ENCODE measurements around the gene ANKRD23.
"Not testable (repeated sequence)": the region's sequence is repeated elsewhere in the genome, so short reads cannot be mapped to it uniquely, and the experiment has no call there.

Gene ANKRD23

DNA sequence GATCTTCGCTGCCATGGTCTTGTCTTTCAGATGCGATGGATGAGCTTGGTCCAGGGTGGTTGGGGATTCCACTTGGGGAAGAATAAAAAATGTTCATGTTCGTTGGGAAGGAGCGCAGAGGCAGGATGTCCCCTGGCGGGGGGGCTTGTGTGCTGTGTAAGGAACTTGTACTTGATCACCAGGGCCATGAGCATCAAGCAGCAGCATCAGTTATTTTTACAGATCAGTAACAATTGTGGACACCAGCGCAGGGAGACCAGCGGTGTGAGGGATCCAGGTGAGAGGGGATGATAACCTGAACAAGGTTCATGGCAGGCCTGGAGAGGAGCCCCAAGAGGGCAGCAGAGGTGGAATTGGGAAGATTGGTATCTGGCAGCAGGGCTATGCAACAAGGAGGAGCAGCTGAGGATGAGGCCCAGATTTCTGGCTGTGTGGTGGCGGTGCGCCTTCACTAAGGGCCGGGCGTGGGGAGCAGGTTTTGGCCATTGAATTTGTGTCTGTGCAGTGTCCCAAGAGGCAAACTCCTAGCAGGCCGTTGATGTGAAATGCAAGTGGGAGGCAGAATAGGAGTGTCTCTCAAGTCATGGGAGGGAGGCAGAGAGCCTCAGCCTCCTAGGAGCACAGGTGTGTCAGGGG, 23.8 kb downstream of the ANKRD23 start:
- no peak for FAIRE-seq
- DNase-seq (ENCODE audit: insufficient read length, low spot score): no peak

DNA sequence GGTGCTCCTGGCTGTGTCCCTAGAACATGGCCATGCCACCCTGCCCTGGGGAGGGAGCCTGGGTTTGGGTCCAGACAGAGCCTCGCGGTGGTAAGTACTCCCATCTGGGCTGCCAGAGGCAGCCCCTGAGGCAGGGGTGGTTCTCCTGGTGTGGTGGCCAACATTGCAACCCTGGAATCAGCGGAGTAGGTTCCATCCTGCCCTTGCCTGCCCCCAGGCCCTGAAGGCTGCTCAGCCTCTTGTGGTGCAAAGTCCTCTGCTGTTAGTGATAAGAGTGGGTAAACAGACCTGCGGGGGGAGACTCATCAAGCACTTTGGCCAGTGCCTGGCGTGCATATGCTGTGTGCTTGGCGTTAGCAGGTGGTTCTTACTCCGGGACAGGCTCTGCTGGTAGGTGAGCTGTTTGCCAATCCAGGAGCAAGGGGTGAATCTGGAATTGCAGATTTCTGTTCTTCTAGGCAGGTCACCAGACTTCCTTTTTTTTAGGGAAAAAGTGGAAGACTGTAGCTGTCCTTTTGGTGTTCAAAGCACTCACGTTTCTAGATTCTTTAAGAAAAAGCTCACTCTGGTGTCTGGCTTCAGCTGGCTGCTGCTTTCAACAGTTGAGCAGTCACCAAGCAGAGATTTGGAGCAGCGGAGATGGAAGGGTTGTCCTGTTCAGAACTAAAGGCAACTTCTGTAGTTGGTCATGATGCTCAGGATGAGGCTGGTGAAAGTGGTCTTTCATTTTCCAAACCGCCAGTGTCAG, 24.5 kb downstream of the ANKRD23 start:
- DNase-seq (ENCODE audit: insufficient read length, low spot score): no peak
- FAIRE-seq: no peak

DNA sequence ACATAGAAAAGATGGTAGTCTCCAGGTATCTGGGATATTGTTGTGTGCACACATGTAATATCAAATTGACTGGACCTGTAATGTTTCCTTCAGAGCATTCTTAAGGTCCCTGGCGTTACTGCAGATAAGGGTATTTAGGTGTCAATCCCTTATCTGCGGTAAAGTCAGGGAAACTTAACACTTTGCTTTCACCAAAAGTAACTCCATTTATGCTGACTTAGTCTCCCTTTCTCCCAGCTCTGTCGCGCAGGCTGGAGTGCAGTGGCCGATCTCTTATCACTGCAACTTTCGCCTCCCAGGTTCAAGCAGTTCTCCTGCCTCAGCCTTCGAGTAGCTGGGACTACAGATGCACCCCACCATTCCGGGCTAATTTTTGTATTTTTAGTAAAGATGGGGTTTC, 25.9 kb downstream of the ANKRD23 start:
- no peak for DNase-seq (ENCODE audit: insufficient read length, low spot score)

DNA sequence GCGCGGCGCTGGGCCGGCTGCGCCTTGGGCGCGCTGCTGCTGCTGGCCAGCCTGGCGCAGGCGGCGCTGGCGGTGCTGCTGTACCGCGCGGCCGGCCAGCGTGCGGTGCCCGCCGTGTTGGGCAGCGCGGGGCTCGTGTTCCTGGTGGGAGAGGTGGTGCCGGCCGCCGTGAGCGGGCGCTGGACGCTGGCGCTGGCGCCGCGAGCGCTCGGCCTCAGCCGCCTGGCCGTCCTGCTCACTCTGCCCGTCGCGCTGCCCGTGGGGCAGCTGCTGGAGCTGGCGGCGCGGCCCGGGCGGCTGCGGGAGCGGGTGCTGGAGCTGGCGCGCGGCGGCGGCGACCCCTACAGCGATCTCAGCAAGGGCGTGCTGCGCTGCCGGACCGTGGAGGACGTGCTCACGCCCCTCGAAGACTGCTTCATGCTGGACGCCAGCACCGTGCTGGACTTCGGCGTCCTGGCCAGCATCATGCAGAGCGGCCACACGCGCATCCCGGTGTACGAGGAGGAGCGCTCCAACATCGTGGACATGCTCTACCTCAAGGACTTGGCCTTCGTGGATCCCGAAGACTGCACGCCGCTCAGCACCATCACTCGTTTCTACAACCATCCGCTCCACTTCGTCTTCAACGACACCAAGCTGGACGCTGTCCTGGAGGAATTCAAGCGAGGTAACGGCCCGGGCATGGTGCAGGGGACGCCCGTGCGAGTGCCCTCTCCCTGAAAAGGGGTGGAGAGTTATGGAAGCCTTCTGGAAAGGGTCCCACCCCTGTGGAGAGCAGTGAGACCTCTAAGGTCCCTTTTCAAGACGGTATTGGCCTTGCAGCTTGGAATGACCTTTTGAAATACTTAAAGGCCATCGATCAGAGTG, 26.8 kb downstream of the ANKRD23 start:
- peak; percentile 73 for FAIRE-seq
- peak; percentile 34 for DNase-seq (ENCODE audit: insufficient read length, low spot score)

More for the DNA sequence above, 25.9 kb downstream of the ANKRD23 start:
- no peak for FAIRE-seq

DNA sequence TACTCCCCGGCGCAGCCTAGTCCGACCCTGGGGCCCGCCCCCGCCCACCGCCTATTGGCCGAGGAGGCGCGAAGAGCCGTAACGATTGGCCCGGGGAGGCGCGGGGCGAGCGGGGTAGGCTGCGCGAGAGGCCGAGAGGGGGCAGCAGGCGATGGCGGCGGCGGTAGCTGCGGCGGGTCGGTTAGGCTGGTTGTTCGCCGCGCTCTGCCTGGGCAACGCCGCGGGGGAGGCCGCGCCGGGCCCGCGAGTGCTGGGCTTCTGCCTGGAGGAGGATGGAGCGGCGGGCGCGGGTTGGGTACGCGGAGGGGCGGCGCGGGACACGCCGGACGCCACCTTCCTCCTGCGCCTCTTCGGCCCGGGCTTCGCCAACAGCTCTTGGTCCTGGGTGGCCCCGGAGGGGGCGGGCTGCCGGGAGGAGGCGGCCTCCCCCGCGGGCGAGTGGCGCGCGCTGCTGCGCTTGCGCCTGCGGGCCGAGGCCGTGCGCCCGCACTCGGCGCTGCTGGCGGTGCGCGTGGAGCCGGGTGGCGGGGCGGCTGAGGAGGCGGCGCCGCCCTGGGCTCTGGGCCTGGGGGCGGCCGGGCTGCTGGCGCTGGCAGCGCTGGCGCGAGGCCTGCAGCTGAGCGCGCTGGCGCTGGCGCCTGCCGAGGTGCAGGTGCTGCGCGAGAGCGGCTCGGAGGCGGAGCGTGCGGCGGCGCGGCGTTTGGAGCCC, 27.5 kb downstream of the ANKRD23 start, which contains the start of gene CNNM3:
CNNM3 (plus strand) TSS at position 142 of the 709 bp plus-strand sequence; CDS start at position 152, 10 bp downstream.
- FAIRE-seq: peak; percentile 94

DNA sequence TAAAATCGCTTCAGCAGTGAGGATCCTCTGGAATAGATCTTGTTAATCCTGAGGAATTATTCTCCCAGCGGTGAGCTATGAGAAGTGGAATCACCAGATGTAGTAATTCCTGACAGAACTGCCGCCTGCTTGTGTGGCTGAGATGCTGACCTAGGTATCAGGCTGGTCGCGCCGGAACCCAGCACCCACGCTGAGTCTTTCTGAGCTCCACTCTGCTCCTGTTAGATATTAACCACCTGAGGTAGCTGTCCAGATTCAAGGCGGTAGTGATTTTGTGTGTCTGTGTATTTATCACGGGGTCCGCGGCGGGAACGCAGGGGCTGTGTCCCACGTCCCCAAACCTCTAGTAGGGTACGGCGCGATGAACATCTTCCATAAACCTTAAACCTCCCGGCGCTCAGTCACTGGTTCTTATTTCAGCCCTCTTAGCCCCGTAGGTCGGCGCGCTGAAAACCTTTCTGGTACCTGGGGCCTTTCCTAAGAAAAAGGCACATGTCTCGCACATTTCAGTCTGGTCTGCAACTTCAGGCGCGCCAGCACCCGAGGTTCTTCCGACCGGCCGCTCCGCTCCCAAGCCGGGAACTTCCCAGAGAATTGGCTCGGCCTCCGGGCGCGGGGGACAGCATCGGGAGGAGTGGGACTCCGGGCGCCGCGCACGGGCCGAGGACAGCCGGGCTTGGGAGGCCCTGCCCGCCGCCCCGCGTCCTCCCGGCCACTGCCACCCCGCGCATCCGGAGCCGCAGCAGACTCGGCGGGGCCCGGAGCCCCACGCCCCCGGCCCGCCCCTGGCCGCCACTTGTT, 28.3 kb downstream of the ANKRD23 start:
- peak; percentile 57 for FAIRE-seq
- DNase-seq (ENCODE audit: insufficient read length, low spot score): peak; percentile 75

More for the DNA sequence above, 27.5 kb downstream of the ANKRD23 start, which contains the start of gene CNNM3:
- peak; percentile 100 for DNase-seq (ENCODE audit: insufficient read length, low spot score)

DNA sequence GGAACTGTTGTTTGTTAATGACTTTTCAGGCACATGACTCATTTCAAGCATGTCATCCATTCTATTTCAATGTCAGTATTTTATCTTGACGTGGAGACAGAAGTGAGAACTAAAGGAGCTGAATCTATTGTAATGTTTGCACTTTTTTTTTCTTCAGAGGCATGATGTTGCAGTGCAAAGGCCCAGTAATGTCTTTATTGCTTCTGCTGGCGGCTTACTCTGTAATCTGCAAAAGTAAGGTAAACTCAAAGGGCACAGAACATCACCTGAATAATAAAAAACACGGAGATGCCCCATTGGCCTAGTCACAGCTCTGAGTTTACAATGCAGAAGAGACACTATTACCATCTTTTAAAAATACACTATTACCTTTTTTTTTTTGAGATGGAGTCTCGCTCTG, 30.2 kb downstream of the ANKRD23 start:
- no peak for FAIRE-seq

DNA sequence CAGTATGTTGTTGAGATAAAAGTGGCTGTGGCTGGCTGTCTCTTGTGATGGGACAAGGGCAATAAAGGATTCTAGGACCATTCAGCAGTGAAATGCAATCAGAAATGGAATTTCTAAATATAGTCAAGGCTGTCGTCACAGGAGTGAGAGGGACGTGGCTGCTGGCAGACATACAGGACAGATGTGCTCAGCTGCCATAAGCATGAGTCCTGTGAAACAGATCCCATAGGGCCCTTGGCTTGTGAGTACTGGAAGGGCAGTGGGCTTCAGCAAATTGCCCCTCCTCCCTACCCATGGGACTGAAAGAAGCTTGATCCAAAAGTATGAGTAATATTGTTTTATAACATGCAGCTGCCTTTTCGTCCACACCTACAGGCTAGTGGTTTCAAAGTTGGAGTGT, 31.9 kb downstream of the ANKRD23 start:
- no peak for FAIRE-seq
- no peak for DNase-seq (ENCODE audit: insufficient read length, low spot score)

More for the DNA sequence above, 30.2 kb downstream of the ANKRD23 start:
- no peak for DNase-seq (ENCODE audit: insufficient read length, low spot score)

DNA sequence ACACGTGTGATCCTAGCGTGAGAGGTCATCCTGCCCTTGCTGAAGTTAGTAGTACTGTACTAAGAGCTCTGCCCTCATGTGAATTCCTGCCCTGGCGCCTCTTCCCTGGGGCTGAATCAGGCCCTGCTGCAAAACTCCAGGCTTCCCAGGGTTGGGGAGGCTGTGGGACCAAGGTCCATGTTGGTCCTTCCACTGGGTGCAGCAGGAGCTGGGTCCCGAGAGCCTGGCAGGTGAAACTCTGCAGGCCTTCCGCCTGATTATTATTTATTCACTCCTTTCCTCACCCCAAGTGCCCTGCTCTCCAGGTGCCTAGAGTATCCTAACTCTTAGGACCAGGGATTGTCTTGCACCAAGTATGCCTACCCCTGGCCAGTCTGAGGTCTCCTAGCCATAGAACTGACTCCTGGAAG, 33.0 kb downstream of the ANKRD23 start:
- FAIRE-seq (no peak), DNase-seq (ENCODE audit: insufficient read length, low spot score) (no peak)

DNA sequence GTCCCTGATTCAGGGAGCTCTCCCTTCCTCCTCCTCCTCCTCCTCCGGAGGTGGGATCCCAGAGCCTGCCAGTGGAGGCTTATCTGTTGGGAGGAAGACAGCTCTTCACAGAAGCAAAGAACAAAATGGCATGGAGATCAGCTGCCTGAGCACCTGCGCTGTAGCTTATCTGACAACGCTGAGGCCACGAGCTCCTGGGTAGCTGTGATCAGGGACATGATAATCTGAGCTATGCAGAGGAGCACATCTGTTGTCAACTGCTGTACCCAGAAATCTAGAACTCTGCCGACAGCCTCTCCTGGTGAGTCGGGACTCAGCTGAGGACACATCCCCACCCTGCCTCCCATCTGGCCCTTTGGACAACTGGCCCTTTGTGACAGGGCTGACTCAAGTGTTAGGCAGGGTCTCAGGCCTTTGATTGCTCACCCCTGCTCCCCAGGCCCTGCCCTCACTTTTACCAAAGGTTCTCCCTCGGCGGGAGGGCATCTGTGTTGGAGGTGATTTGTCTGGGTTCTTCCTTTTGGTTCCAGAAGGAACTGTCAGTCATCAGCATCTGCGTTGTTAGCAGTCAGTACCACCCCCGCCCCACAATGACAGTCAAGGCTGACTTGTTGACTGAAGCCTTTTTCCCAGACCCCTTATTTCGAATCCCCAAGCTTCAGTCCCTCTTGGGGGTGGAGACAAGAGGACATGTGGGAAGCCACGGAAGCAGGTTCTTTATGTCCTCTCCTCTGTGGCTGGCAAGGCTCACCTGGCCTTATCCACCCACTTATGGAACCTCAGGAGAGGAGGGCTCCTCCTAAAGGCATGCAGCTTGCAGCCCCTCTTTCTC, 33.7 kb downstream of the ANKRD23 start:
- no peak for DNase-seq (ENCODE audit: insufficient read length, low spot score)
- no peak for FAIRE-seq

DNA sequence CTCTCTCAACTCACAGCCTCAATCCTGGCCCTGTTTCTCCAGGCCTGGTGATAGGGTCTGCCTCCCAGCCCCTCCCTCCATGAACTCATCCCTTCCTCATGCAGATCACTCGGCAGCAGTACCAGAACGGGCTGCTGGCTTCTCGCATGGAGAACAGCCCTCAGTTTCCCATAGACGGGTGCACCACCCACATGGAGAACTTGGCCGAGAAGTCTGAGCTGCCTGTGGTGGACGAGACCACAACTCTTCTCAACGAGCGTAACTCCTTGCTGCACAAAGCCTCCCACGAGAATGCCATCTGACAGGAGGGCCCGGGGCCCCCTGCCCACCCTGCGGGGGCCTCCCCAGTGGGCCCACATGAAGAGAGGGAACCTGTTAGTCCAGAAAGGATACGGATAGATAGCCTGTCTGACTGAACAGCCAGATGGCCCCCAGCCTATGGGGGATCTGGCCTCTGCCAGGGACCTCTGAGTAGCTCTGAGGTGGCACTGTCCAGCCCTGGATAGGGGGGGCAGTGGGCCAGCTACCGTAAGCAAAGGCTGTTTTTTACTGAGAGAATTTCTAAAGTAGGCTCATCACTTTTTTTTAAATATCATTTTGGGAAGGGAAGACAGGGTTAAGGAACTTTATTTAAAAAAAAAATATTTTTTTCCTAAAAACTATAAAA, 34.5 kb downstream of the ANKRD23 start:
- no peak for FAIRE-seq

DNA sequence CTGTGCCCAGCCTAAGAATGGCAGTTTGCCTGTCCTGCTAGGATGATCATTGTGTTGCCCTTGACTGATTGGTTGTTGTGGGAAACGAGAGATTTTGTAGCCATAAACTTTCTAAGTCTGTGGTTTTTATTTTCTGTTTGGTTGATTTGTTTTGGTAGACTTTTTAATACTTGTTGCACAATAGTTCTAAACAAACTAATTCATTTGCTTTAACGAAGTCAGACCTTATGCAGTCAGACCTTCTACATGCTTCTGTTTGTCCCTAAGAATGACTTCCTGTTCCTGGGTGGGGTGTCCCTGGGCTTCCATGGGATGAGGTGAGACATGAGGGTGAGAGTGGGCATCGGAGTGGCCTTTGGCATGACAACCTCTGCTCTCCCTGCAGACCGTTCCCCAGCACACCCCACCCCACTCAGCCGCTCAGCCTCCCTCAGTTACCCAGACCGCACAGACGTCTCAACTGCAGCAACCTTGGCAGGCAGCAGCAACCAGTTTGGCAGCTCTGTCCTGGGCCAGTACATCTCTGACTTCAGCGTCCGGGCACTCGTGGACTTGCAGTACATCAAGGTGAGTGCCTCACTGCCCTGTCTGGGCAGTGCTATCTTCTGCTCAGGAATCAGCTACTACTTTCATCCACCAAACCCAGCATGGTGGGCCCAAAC, 35.5 kb downstream of the ANKRD23 start:
- no peak for FAIRE-seq

More for the DNA sequence above, 34.5 kb downstream of the ANKRD23 start:
- no peak for DNase-seq (ENCODE audit: insufficient read length, low spot score)

DNA sequence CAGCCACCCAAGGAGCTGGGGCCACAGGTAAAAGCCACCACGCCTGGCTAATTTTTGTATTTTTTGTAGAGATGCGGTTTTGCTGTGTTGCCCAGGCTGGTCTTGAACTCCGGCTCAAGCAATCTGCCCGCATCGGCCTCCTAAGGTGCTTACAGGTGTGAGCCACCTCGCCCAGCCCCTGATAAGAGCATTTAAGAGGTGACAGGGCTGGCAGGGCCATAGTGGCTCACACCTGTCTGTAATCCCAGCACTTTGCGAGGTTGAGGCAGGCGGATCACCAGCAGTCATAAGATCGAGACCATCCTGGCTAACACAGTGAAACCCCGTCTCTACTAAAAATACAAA, 36.7 kb downstream of the ANKRD23 start:
- DNase-seq (ENCODE audit: insufficient read length, low spot score) (no peak), FAIRE-seq (no peak)

More for the DNA sequence above, 35.5 kb downstream of the ANKRD23 start:
- no peak for DNase-seq (ENCODE audit: insufficient read length, low spot score)

DNA sequence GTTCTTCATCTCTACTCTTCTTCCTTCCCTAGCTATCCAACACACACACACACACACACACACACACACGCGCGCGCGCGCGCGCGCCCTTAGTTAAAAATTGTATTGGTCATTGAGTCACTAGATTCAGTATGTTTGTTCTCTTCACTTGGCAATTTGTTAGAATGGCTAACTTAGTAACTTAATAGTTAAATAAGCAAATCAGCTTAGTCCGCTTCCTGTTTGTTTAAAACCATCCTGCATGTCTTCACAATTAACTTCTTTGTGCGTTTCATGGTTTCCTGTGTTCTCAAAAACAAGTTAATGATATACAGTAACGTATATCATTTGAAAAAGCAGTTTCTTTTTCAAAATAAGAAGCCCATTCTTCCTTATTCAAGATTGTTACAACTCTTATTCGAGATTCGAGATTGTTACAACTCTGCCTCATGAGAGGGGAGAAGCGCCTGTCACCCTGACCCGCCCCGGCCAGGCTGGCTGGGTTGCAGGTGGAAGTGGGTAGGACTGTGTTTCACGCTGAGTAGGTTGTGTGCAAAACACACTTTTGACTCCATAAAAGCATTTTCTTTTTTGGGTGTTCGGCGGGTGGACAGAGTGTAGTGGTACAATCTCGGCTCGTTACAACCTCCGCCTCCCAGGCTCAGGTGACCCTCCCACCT, 37.2 kb downstream of the ANKRD23 start:
- DNase-seq (ENCODE audit: insufficient read length, low spot score) (no peak), FAIRE-seq (no peak)

DNA sequence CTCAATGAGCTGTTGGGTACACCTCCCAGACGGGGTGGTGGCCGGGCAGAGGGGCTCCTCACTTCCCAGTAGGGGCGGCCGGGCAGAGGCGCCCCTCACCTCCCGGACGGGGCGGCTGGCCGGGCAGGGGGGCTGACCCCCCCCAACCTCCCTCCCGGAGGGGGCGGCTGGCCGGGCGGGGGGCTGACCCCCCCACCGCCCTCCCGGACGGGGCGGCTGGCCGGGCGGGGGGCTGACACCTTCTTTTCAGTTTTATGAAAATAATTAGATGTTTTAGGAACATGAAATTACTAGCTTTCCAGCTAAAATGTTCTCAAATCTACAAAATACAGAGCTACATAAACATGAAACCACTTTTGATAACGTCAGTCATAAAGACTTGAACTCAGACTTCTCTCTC, 37.9 kb downstream of the ANKRD23 start:
- not testable (repeated sequence) for FAIRE-seq; DNase-seq (ENCODE audit: insufficient read length, low spot score)

DNA sequence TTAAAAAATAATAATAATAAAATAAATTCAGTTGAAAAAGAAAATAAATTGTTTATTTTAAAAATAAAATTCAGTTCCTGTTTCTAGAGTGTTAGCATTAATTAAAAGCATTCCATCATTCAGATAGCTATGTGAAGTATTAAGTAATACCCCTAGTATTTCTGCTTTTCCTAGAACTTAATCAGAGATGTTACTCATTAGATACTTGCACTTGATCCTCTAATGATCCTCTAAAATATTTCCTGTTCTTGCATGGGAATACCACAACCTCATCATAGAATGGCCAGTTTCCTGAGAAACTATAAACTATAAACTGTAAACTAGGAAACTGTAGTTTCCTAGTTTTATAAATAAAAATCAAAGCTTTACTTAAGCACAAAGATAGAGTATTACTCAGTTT, 38.8 kb downstream of the ANKRD23 start:
- FAIRE-seq: no peak

DNA sequence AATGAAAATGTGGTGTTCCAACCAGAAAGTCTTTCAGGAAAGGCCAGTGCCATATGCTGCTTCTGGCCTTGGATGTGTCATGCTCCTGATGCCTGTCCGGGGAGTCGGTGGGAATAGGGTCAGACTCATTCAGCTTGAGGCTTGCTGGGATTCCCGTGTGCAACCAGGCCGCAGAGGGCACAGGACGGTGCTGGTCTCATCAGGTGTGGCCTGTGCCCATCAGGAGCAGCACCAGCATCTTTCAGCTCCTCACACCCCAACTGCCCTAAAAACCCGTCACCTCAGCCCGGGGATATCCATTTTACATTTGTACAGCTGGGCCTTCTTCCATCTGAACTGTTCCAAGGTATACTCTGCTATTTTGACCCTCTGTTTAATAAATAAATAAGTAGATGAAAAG, 41.1 kb downstream of the ANKRD23 start:
- FAIRE-seq: no peak

More for the DNA sequence above, 38.8 kb downstream of the ANKRD23 start:
- DNase-seq (ENCODE audit: insufficient read length, low spot score): no peak

More for the DNA sequence above, 41.1 kb downstream of the ANKRD23 start:
- no peak for DNase-seq (ENCODE audit: insufficient read length, low spot score)
